ENCODE results near the gene MELK.
A peak's percentile ranks its signal among the peaks of the same experiment; 100 is the strongest.

GRCh38 chr9:36632892-36633291, 60.2 kb downstream of the MELK start:
- TF ChIP-seq MAX (IDR thresholded peaks at IDR 0.05) (no peak), CEBPB (IDR thresholded peaks at IDR 0.05) (no peak), TAF1 (IDR thresholded peaks at IDR 0.05; ENCODE audit: low read depth) (no peak), EP300 (IDR thresholded peaks at IDR 0.05; ENCODE audit: borderline replicate concordance) (no peak), YY1 (IDR thresholded peaks at IDR 0.05; ENCODE audit: low read depth) (no peak), RAD21 (IDR thresholded peaks at IDR 0.05; ENCODE audit: low read depth) (peak; percentile 37; the same call in 1 of the 2 replicates), REST (IDR thresholded peaks at IDR 0.05; ENCODE audit: low read depth) (no peak), ZBTB7A (IDR thresholded peaks at IDR 0.05; ENCODE audit: low read depth) (no peak), TEAD4 (IDR thresholded peaks at IDR 0.05) (no peak), CREB1 (IDR thresholded peaks at IDR 0.05; ENCODE audit: low read depth) (no peak), USF1 (IDR thresholded peaks at IDR 0.05) (no peak), NFIC (IDR thresholded peaks at IDR 0.05) (no peak), TCF12 (IDR thresholded peaks at IDR 0.05; ENCODE audit: low read depth) (no peak), EGR1 (IDR thresholded peaks at IDR 0.05) (no peak)
